SK-N-SH treated with all-trans-retinoic acid at 6 μM for 48 hours (cell line): ENCODE data around the gene SAMD10.

Source experiments
- ATAC-seq: fragments of 200-7000 bp; cut with Tn5 transposase; 3 replicates; pipeline ENCODE4 v1.9.1; 2020; ENCODE audit warnings: mild to moderate bottlenecking, moderate library complexity
- ARNTL ChIP-seq: fragments of 450-650 bp; formaldehyde crosslinking; IDR thresholded peaks from 2 replicates; pipeline ENCODE4 v1.5.0; 2020; ENCODE audit warnings: low read depth, mild to moderate bottlenecking, moderate library complexity, borderline replicate concordance
- BACH2 ChIP-seq: fragments of 250-450 bp; sonication (Bioruptor Pico); IDR thresholded peaks from 2 replicates; pipeline ENCODE4 v1.9.0; 2021; ENCODE audit warnings: mild to moderate bottlenecking, borderline replicate concordance
- CREB5 ChIP-seq: fragments of 250-450 bp; sonication (Bioruptor Pico); IDR thresholded peaks from 2 replicates; pipeline ENCODE4 v1.5.1; 2020; ENCODE audit warnings: low read depth, mild to moderate bottlenecking, moderate library complexity
- CSDC2 ChIP-seq: fragments of 250-450 bp; sonication (Bioruptor Pico); IDR thresholded peaks from 2 replicates; pipeline ENCODE4 v1.5.0; 2020; ENCODE audit warnings: mild to moderate bottlenecking, moderate library complexity
- CSRNP3 ChIP-seq: fragments of 250-450 bp; sonication (Bioruptor Pico); IDR thresholded peaks from 2 replicates; pipeline ENCODE4 v1.5.1; 2021; ENCODE audit warnings: mild to moderate bottlenecking, moderate library complexity
- ESRRG ChIP-seq: fragments of 250-450 bp; sonication (Bioruptor Pico); IDR thresholded peaks from 2 replicates; pipeline ENCODE4 v1.6.1; 2021; ENCODE audit warnings: mild to moderate bottlenecking
- GLIS3 ChIP-seq: fragments of 250-450 bp; sonication (Bioruptor Pico); IDR thresholded peaks from 2 replicates; pipeline ENCODE4 v1.5.0; 2020; ENCODE audit warnings: mild to moderate bottlenecking, moderate library complexity
- OSR1 ChIP-seq: fragments of 250-450 bp; sonication (Bioruptor Pico); IDR thresholded peaks from 2 replicates; pipeline ENCODE4 v1.8.0; 2022; ENCODE audit warnings: moderate library complexity, mild to moderate bottlenecking, inconsistent platforms
- PATZ1 ChIP-seq: fragments of 250-450 bp; sonication (Bioruptor Pico); IDR thresholded peaks from 2 replicates; pipeline ENCODE4 v1.8.0; 2020; ENCODE audit warnings: mild to moderate bottlenecking, moderate library complexity, borderline replicate concordance
- POU6F1 ChIP-seq: fragments of 250-450 bp; sonication (Bioruptor Pico); IDR thresholded peaks from 2 replicates; pipeline ENCODE4 v1.8.0; 2021; ENCODE audit warnings: low read depth, mild to moderate bottlenecking, moderate library complexity, borderline replicate concordance
- PPARA ChIP-seq: fragments of 250-450 bp; sonication (Bioruptor Pico); IDR thresholded peaks from 2 replicates; pipeline ENCODE4 v1.5.0; 2020; ENCODE audit warnings: mild to moderate bottlenecking, borderline replicate concordance
- RARB ChIP-seq: fragments of 250-450 bp; sonication (Bioruptor Pico); IDR thresholded peaks from 2 replicates; pipeline ENCODE4 v1.8.0; 2021; ENCODE audit warnings: mild to moderate bottlenecking, moderate library complexity
- SNAI2 ChIP-seq: fragments of 250-450 bp; sonication (Bioruptor Pico); IDR thresholded peaks from 2 replicates; pipeline ENCODE4 v1.5.0; 2020; ENCODE audit warnings: mild to moderate bottlenecking, moderate library complexity
- TCF4 ChIP-seq: fragments of 250-450 bp; sonication (Bioruptor Pico); IDR thresholded peaks from 2 replicates; pipeline ENCODE4 v1.8.0; 2021; ENCODE audit warnings: mild to moderate bottlenecking, moderate library complexity, borderline replicate concordance
- TOX ChIP-seq: fragments of 250-450 bp; sonication (Bioruptor Pico); IDR thresholded peaks from 2 replicates; pipeline ENCODE4 v1.8.0; 2021; ENCODE audit warnings: mild to moderate bottlenecking, moderate library complexity, borderline replicate concordance
- ZFP30 ChIP-seq: fragments of 450-650 bp; formaldehyde crosslinking; IDR thresholded peaks from 2 replicates; pipeline ENCODE4 v1.5.0; 2022; ENCODE audit warnings: mild to moderate bottlenecking, moderate library complexity
- ZNF565 ChIP-seq: fragments of 450-650 bp; formaldehyde crosslinking; conservative IDR thresholded peaks from 2 replicates; pipeline ENCODE4 v1.5.0; 2020; ENCODE audit warnings: low read depth, mild to moderate bottlenecking, moderate library complexity
- ZNF70 ChIP-seq: fragments of 450-650 bp; formaldehyde crosslinking; IDR thresholded peaks from 2 replicates; pipeline ENCODE4 v1.5.0; 2020; ENCODE audit warnings: mild to moderate bottlenecking, moderate library complexity
- ZNF8 ChIP-seq: fragments of 450-650 bp; formaldehyde crosslinking; IDR thresholded peaks from 2 replicates; pipeline ENCODE4 v1.5.0; 2020; ENCODE audit warnings: mild to moderate bottlenecking, moderate library complexity
- TF ChIP-seq, protein P1 (sequence below): fragments of 250-450 bp; sonication (Bioruptor Pico); IDR thresholded peaks from 2 replicates; pipeline ENCODE4 v1.5.0; 2020; ENCODE audit warnings: mild to moderate bottlenecking, moderate library complexity

The SAMD10 gene

GRCh38 chr20:63952769-63953168 is 26.7 kb downstream of the SAMD10 start:
- TF ChIP-seq SNAI2, result no peak
- no peak for ATAC-seq

DNA sequence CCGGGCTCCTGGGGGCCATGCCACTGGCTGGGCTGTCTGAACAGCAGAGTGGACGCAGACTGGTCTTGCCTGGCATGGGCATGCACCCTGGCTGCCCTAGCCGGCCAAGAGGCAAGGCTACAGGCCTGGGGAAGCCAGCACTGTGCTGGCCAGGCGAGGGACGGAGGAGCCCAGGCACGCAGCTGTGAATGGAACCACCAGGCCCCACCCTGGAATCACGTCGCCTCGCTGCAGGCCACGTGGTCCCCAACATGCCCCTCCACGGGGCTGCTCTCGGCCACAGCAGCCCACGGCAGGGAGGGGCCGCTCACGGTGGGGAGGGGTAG is 27.3 kb downstream of the SAMD10 start:
- ATAC-seq, result no peak
- TF ChIP-seq PATZ1 (CRISPR knock-in tag) (no peak), CREB5 (CRISPR knock-in tag) (no peak), ZNF565 (CRISPR knock-in tag) (no peak), TOX (CRISPR knock-in tag) (no peak), ZFP30 (CRISPR knock-in tag) (no peak)

- TF ChIP-seq CSDC2 (CRISPR knock-in tag) (no peak), SNAI2 (no peak), CSRNP3 (no peak), TOX (CRISPR knock-in tag) (no peak), PPARA (no peak), PATZ1 (CRISPR knock-in tag) (no peak), GLIS3 (CRISPR knock-in tag) (no peak), ZFP30 (CRISPR knock-in tag) (no peak), BACH2 (no peak), ARNTL (CRISPR knock-in tag) (no peak), RARB (CRISPR knock-in tag) (no peak), ZNF8 (CRISPR knock-in tag) (no peak), TCF4 (CRISPR knock-in tag) (no peak), POU6F1 (CRISPR knock-in tag) (no peak), OSR1 (CRISPR knock-in tag) (no peak), ESRRG (no peak), ZNF70 (CRISPR knock-in tag) (no peak)
- TF ChIP-seq, protein P1, sequence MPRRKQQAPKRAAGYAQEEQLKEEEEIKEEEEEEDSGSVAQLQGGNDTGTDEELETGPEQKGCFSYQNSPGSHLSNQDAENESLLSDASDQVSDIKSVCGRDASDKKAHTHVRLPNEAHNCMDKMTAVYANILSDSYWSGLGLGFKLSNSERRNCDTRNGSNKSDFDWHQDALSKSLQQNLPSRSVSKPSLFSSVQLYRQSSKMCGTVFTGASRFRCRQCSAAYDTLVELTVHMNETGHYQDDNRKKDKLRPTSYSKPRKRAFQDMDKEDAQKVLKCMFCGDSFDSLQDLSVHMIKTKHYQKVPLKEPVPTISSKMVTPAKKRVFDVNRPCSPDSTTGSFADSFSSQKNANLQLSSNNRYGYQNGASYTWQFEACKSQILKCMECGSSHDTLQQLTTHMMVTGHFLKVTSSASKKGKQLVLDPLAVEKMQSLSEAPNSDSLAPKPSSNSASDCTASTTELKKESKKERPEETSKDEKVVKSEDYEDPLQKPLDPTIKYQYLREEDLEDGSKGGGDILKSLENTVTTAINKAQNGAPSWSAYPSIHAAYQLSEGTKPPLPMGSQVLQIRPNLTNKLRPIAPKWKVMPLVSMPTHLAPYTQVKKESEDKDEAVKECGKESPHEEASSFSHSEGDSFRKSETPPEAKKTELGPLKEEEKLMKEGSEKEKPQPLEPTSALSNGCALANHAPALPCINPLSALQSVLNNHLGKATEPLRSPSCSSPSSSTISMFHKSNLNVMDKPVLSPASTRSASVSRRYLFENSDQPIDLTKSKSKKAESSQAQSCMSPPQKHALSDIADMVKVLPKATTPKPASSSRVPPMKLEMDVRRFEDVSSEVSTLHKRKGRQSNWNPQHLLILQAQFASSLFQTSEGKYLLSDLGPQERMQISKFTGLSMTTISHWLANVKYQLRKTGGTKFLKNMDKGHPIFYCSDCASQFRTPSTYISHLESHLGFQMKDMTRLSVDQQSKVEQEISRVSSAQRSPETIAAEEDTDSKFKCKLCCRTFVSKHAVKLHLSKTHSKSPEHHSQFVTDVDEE (CRISPR knock-in tag), result no peak
- ATAC-seq, result no peak
These were observed 27.8 kb downstream of the SAMD10 start for GRCh38 chr20:63951398-63952209.
